ENCODE data around the gene NUBP2.

DNA sequence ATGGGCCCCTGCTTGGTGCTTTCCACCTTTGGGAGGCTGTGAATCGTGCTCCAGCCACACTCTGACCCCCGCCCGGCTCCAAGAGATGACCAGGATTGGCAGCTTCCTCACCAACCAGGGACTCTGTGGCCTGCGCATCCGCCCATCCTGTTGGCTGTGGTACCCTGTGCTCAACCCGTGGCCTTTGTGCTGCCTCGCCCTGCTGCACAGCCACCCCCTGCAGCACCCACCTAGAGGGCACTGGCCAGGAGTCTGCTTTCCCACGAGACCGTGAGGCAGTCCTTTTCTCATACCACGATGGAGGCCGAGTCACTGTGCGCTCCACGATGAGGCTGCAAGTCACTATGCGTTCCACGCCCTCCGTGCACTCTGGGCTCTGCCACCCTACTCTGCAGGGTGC, 30.8 kb upstream of the NUBP2 start:
- TF ChIP-seq, protein P1, sequence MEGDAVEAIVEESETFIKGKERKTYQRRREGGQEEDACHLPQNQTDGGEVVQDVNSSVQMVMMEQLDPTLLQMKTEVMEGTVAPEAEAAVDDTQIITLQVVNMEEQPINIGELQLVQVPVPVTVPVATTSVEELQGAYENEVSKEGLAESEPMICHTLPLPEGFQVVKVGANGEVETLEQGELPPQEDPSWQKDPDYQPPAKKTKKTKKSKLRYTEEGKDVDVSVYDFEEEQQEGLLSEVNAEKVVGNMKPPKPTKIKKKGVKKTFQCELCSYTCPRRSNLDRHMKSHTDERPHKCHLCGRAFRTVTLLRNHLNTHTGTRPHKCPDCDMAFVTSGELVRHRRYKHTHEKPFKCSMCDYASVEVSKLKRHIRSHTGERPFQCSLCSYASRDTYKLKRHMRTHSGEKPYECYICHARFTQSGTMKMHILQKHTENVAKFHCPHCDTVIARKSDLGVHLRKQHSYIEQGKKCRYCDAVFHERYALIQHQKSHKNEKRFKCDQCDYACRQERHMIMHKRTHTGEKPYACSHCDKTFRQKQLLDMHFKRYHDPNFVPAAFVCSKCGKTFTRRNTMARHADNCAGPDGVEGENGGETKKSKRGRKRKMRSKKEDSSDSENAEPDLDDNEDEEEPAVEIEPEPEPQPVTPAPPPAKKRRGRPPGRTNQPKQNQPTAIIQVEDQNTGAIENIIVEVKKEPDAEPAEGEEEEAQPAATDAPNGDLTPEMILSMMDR (conservative IDR thresholded peaks at IDR 0.05; ENCODE audit: low read length), result no peak
- no peak for TF ChIP-seq EZH2phosphoT487 (IDR thresholded peaks at IDR 0.05; ENCODE audit: borderline replicate concordance)
